B cell (primary cell): Measurements from ENCODE around the gene POGZ.

ENCODE experiments used
- CTCF ChIP-seq: fragments of 200-600 bp; IDR thresholded peaks from one replicate; pipeline ENCODE4 v1.8.0; 2022; ENCODE audit warnings: antibody characterized with exemption, mild to moderate bottlenecking
- EZH2 ChIP-seq: IDR thresholded peaks from 2 replicates; pipeline ENCODE4 v1.6.1; 2012; ENCODE audit warnings: borderline replicate concordance, low read depth, mild to moderate bottlenecking, moderate library complexity, low read length; ENCODE audit not compliant: insufficient read depth, poor library complexity, severe bottlenecking

- TF ChIP-seq CTCF, result no peak
- no peak for TF ChIP-seq EZH2
Observed at GRCh38 chr1:151504759-151505158, 45.5 kb upstream of the POGZ start.
